Measurements from ENCODE around the gene GREB1.
"Not testable (repeated sequence)": the region's sequence is repeated elsewhere in the genome, so short reads cannot be mapped to it uniquely, and the experiment has no call there.

The GREB1 gene

GRCh38 chr2:11635141-11635540, 101.3 kb downstream of the GREB1 start:
- DNase-seq (ENCODE audit: low read depth) = no peak

DNA sequence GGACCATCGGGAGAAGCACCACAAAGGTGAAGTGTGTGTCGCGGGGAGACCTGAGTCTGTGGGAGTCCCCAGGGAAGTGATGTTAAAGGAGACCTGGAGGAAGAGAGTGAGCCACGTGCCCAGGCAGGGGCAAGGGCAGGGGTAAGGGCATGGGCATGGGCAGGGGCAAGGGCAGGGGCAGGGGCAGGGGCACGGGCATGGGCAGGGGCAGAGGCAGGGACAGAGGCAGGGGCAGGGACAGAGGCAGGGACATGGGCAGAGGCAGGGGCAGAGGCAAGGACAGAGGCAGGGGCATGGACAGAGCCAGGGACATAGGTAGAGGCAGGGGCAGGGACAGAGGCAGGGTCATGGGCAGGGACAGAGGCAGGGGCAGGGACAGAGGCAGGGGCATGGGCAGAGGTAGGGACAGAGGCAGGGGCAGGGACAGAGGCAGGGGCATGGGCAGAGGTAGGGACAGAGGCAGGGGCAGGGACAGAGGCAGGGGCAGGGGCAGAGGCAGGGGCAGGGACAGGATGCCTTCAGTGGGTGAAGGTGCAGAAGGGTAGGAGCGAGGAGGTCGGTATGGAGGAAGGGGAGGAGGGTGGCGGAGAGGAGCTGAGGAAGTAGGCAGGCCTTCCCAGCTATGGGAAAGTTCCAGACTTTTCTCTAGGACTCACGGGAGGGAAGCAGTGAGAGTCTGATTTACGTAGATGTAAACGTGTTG, 102.9 kb downstream of the GREB1 start:
- no peak for DNase-seq (ENCODE audit: low read depth)

- DNase-seq (ENCODE audit: low read depth) = no peak
These were observed 103.7 kb downstream of the GREB1 start for GRCh38 chr2:11637546-11637945.

GRCh38 chr2:11639503-11639902, 105.7 kb downstream of the GREB1 start:
- DNase-seq (ENCODE audit: low read depth) = no peak

DNA sequence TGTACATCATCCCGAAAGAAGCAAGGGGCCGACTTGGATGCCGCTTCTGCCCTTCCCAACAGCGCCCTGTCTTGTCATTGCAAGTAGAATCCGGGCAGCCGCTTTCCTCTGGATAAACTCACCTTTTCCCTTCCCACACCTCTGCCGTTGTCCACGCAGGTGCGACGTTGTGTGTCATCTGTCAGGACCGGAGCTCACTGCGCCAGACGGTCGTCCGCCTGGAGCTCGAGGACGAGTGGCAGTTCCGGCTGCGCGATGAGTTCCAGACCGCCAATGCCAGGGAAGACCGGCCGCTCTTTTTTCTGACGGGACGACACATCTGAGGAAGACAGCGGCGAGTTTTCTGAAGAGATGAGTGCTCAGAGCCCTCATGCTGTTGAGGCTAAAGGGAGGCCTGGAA, 106.3 kb downstream of the GREB1 start:
- DNase-seq (ENCODE audit: low read depth) = no peak

GRCh38 chr2:11642972-11643371, 109.1 kb downstream of the GREB1 start:
- DNase-seq (ENCODE audit: low read depth) = no peak

- no peak for DNase-seq (ENCODE audit: low read depth)
These were observed 110.4 kb downstream of the GREB1 start for GRCh38 chr2:11644293-11644692.

DNA sequence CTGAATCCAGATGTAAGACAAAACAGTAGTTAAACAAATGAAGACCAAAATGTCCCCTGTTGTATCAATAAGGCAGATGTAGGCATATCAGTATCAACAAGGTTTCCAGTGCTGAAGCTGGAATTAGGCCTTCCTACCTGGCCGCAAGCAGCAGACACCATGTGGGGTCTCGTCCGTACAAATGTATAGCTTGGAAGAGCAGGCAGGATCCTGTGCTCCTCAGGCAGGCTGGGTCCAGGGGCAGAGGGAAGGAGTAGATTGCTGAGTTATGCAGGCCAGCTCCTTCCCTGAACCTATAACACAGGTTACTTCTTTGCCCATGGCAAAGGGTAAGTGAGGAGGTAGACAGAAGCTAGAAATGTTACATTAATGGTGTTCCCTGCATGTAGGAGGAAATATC, 112.7 kb downstream of the GREB1 start:
- DNase-seq (ENCODE audit: low read depth) = no peak

DNA sequence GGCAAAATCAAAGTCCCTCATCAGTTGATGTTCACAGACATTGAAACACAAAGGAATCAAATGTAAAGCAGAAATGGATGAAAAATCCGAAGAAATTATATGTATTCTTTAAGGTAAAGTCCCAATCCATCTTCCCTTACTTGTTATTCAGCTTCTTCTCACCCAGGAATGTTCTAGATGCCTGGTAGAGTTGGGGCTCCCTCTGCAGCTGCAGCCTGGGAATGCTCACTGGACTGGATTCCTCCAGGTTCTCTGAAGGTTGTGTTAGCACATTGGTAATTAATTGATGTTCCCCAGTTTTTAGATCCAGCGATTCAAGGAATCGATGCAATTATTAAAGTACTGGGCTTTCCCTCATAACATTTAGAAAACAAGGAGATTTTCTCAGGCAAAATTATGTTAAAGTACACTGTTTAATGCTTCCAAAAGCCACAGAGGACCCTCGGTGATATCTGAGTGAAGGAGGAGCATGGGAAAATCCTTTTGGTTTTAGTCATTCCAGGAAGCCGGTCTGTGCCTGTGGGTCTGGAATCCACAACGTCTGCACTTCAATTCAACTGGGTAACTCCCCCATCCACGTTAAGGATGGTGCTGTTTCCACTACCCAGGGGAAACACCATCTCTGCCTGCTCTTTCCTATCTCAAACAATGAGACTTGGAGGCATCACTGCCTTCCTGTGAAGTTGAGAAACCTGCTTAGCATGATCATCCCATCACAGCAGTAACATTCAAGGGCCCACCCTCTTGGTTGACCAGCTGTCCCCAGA, 114.2 kb downstream of the GREB1 start:
- DNase-seq (ENCODE audit: low read depth) = no peak

DNA sequence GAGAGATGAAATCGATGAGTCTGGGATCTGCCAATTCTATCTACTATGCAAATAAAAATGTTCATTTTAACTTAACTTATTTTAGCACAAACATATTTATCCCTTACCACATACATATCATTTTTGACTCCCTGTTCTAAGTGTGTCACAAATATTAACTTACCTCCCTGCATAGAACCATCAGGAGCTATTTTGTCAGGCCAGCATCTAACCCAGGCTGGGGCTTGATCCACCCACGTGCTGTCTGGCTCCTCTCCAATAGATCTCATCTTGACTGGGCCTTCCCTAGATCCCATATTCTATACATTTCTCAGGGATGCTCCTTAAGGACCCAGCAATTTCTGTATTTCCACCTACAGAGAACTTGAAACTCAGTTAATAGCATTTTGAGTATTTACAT, 115.2 kb downstream of the GREB1 start:
- DNase-seq (ENCODE audit: low read depth) = no peak

GRCh38 chr2:11651856-11652548, 118.2 kb downstream of the GREB1 start:
- no peak for DNase-seq (ENCODE audit: low read depth)

DNA sequence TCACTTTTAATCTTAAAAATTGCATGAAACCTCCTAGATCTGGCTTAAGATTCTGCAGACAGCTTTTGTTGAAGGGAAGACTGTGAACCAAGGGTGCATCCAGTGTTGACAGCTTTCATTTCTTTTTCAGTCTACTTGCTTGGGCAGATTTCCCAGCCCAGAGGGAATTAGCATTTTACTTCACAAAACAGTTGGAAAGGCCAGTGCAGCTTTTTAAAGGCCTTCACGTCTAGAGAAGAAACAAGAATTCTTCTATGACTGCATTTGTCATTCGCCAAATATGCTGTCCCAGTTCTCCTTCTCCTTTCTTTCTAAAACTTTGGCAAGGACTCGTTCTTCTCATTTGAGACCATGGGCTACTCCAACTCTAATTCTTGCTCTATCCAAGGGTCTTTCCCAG, 118.7 kb downstream of the GREB1 start:
- no peak for DNase-seq (ENCODE audit: low read depth)

DNA sequence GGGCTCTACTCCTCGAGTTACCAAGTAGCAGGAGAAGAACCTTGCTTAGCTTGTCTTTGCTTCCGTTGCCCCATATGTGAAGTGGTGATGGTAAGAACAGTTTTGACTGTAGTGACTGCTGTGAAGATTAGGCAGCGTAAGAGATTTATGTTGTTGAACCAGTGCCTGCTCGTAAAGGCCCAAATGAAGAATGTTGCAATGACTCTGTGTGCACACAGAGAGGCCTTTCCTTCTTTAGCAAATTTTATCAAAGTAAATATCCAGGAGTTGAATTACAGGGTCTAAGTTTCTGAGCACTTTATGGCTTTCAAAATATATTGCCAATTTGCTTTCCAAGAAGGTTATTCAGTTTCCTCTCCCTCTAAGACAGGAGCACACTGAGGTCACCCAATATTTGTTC, 121.7 kb downstream of the GREB1 start:
- no peak for DNase-seq (ENCODE audit: low read depth)

GRCh38 chr2:11656252-11656651, 122.4 kb downstream of the GREB1 start:
- no peak for DNase-seq (ENCODE audit: low read depth)

GRCh38 chr2:11656671-11657101, 122.8 kb downstream of the GREB1 start:
- no peak for DNase-seq (ENCODE audit: low read depth)

GRCh38 chr2:11657195-11657594, 123.3 kb downstream of the GREB1 start:
- no peak for DNase-seq (ENCODE audit: low read depth)

DNA sequence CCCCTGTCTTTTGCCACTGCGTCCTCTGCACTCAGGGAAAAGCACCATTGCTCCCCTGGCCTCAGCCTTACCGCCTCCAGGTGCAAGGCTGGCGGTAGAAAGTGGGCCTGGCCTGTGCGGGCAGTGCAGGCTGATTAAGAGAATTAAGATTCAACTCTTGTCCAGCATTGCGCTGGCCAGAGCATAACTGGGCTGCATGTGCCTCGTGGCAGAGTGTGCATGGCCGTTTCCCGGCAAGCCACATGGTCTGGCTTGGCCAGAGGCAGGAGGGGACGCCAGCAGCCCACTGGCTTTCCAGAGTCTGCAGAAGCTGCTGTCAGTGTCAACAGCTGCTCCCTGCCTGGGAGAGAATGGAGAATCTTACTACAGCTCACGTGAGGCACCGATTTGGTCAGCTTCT, 123.8 kb downstream of the GREB1 start:
- DNase-seq (ENCODE audit: low read depth) = no peak

GRCh38 chr2:11658208-11659114, 124.6 kb downstream of the GREB1 start:
- DNase-seq (ENCODE audit: low read depth) = no peak

GRCh38 chr2:11659115-11659475, 125.2 kb downstream of the GREB1 start:
- DNase-seq (ENCODE audit: low read depth) = no peak

DNA sequence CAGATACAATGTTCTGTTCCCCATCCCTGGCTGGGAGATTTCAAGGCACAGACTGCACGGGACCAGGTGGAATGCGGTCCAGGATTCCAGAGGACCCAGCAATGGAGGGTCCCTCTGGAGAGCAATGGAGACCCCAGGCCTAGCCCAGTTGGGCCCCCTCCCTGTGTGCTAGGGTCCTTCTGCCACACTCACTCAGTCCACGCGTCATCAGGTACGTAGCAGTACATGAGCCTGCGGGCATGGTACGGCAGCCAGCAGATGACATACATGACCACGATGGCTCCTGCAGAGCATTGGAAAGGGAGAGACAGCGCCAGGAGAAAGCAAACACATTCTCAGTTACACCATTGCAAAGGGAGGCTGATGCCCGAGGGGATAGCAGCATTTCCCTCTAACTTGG, 126.0 kb downstream of the GREB1 start:
- DNase-seq (ENCODE audit: low read depth) = no peak

DNA sequence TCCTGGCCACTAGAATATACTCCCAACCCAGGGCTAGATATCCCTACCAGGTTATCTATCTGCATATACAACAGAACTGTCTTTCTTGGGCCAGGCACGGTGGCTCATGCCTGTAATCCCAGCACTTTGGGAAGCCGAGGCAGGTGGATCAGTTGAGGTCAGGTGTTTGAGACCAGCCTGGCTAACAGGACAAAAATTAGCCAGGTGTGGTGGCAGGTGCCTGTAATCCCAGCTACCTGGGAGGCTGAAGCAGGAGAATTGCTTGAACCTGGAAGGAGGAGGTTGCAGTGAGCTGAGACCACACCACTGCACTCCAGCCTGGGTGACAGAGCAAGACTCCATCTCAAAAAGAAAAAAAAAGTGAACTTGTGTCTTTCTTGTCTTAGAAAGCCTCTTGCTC, 126.6 kb downstream of the GREB1 start:
- DNase-seq (ENCODE audit: low read depth) = not testable (repeated sequence)

DNA sequence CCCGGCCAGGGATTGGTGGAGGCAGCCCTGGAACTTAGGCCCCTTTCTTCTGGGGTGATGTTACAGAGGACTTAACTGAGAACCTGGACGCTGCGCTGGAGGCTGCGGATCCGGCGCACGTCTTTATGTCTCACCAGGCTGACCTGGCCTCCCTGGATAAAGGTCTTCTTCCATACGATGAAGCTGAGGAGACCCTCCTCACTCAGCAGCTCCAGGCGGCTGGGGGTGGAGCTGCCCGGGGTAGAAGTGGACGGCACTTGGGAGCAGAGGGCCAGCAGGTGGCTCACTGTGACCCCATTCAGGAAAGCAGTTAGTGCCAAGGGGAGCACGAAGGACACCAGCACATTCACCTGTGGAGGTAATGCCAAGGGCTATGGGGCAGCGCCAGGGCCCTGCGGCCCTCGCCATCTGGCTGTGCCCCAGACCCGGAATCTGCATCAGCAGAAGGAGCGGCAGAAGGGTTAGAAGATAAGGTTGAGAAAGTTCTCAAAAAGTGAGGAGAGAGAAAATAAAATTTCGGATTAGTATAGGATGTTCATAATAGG, 128.1 kb downstream of the GREB1 start:
- DNase-seq (ENCODE audit: low read depth) = no peak
